Naive thymus-derived CD8-positive, alpha-beta T cell (primary cell): ENCODE data around the gene RPS6KA1. TPM values are rescaled to one million over a fixed set of nuclear protein-coding genes. Genes with fewer than 3 reads are reported as not detected.
"Not testable (repeated sequence)": the region's sequence is repeated elsewhere in the genome, so short reads cannot be mapped to it uniquely, and the experiment has no call there.

Source experiments
- ATAC-seq, 2 donors: fragments of 150-1000 bp; cut with Tn5 transposase in 1 of 2; sonication (Bioruptor Pico), chemical (Tn5 transposase) in 1 of 2; 1 replicate in 1 of 2; 2 replicates in 1 of 2; pipeline ENCODE4 v1.10.0; 2021; ENCODE audit warnings: mild to moderate bottlenecking in 2 of 2, moderate library complexity in 2 of 2
- POLR2A ChIA-PET: fragments of 350-600 bp; sonication (Branson Sonifier 250); formaldehyde crosslinking; loops from one replicate; lab custom pipeline; 2021; ENCODE audit warnings: antibody characterized with exemption; lab: Charles Lee
- DNase-seq, 10 donors: peaks; one replicate each; pipeline versions ENCODE4 v3.0.0 to v3.0.0-alpha.2; 2020 to 2022
- H3K27ac Mint-ChIP-seq, 10 donors: one replicate each; pipeline ENCODE4 v1.8.0; 2020 to 2022; ENCODE audit warnings: mild to moderate bottlenecking in 10 of 10, mixed read lengths in 10 of 10, moderate library complexity in 4 of 10, inconsistent platforms in 1 of 10
- H3K27me3 Mint-ChIP-seq, 5 donors: one replicate each; pipeline ENCODE4 v1.8.0; 2021 to 2022; ENCODE audit warnings: mixed read lengths in 5 of 5
- H3K36me3 Mint-ChIP-seq, 3 donors: one replicate each; pipeline ENCODE4 v1.8.0; 2020 to 2022; ENCODE audit warnings: mixed read lengths in 3 of 3, mild to moderate bottlenecking in 2 of 3, inconsistent platforms in 1 of 3
- H3K4me1 Mint-ChIP-seq, 4 donors: one replicate each; pipeline ENCODE4 v1.8.0; 2021 to 2022; ENCODE audit warnings: mixed read lengths in 4 of 4
- H3K4me3 Mint-ChIP-seq, 10 donors: one replicate each; pipeline ENCODE4 v1.8.0; 2020 to 2022; ENCODE audit warnings: mild to moderate bottlenecking in 10 of 10, mixed read lengths in 10 of 10, moderate library complexity in 6 of 10, inconsistent platforms in 1 of 10
- H3K9me3 Mint-ChIP-seq, 9 donors: one replicate each; pipeline ENCODE4 v1.8.0; 2020 to 2022; ENCODE audit warnings: mixed read lengths in 9 of 9, mild to moderate bottlenecking in 3 of 9, inconsistent platforms in 1 of 9, moderate library complexity in 1 of 9
- polyA plus RNA-seq, 3 donors: library from polyadenylated mRNA; unstranded; fragments of 300-500 nt; fragmentation: Illumina TruSeq; gene quantifications; one replicate each; pipeline ENCODE4 v1.2.3, GENCODE V29; 2021
- total RNA-seq, 8 experiments: library from RNA in 2 of 8; stranded (reverse) in 2 of 8; gene quantifications; one replicate each; pipeline ENCODE4 v1.2.3 and lab custom pipeline; 2021 to 2026

The RPS6KA1 gene
- total and polyA plus RNA-seq, 5 experiments from 2014 or later = 95.2 to 137 (median 125) TPM

DNA sequence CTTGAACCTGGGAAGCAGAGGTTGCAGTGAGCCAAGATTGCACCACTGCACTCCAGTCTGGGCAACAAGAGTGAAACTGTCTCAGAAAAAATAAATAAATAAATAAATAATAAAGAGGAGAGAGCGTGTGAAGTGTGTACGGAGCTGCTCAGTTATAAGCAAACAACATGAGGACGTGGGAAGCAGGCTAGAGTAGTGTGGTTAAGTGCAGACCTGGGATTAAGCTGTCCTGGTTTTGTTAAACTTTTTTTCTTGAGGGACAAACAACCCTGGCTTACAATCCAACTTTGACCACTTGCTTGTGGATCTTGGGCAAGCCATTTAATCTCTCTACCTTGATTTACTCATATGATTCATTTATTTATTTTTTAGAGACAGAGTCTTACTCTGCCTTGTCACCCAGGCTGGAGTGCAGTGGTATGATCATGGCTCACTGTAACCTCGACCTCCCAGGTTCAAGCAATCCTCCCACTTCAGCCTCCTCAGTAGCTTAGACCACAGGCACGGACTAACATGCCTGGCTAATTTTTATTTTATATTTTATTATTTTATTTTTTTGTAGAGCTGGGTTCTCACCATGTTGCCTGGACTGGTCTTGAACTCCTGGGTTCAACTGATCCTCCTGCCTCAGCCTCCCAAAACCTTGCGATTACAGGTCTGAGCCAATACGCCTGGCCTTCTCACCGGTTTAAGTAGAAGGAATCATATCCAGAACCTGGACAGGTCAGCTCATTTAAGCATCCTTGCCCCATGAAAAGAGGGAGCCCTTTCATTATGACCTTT, 52.7 kb downstream of the RPS6KA1 start:
- peak overlapping the region in 1 of 10 donors; percentile 51 for H3K27ac Mint-ChIP-seq
- H3K4me1 Mint-ChIP-seq = peaks cover 8 to 22% (median 12%) of the 10 kb centered on the region in 4 donors
- no peak overlapping the region for H3K4me3 Mint-ChIP-seq
- no peaks in the 10 kb centered on the region for H3K36me3 Mint-ChIP-seq
- DNase-seq (no peak), ATAC-seq (no peak)
- POLR2A ChIA-PET = interaction anchor here (0.6 kb wide), 1 partner anchor 24 kb away, joined by 4 read pairs; no protein-coding TSS in a partner anchor
- H3K9me3 Mint-ChIP-seq = no peaks in the 10 kb centered on the region
- H3K27me3 Mint-ChIP-seq = no peaks in the 10 kb centered on the region

DNA sequence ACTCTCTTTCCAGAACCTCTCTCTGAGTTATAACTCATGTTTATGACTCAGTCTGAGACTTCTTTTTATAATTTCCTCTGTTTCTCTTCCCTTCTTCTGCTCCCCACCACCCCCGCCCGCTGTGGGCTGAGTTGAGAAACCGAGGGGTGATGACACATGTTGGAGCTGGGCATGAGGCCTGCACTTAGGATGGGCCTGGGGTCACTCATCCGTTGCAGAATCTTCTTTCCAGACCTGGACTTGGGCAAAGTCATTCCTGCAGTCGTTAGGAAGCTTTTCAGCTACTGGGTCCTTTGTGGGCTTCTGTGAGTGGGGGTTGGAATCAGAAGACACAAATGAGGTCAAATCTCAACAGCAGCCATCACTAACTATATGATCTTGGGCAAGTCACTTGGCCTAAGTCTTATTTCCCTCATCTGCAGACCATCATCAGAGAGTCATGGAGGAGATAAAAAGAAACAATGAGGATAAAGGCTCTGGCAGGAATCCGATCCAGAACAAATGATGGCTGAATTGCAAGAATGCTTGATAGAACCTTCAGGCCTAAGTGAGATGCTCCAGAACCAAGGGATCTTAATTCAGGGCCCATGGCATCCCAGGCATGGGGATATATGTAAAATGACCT, 53.4 kb downstream of the RPS6KA1 start:
- ATAC-seq = no peak

DNA sequence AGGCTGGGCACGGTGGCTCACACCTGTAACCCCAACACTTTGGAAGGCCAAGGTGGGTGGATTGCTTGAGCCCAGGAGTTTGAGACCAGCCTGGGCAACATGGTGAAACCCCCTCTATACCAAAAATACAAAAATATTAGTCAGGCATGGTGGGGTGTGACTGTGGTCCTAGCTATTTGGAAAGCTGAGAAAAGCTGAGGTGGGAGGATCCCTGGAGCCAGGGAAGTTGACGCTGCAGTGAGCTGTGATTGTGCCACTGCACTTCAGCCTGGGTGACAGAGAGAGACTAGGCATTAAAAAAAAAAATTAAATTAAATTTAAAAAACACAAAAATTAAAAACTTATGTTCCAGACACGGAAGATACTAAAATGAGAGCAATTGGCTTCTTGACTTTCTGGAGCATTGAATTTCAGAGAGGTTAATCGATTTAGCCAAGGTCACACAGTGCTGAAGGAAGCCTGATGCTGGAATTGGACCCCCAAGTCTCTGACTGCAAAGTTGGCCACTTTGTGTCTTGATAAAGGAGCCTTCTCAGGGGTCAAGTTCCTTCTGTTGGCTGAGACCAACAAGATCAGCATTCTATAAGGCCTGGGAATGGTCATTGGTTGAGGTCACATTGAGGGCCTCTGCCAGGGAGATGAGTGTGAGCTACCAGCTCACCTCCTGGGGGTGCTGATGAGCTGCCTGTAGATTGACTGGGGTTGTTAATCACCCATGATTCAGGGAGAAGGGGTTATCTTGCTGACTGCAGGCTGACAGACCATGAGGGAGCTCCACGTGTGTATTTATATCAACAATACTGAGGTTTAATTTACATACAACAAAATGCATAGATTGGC, 54.3 kb downstream of the RPS6KA1 start:
- ATAC-seq (no peak), DNase-seq (no peak)
- Mint-ChIP-seq H3K36me3 (no peaks in the 10 kb centered on the region), H3K4me3 (no peak overlapping the region), H3K27ac (peak overlapping the region in 1 of 10 donors; percentile 60), H3K27me3 (no peaks in the 10 kb centered on the region), H3K9me3 (peaks cover 0 to 1% (median 0%) of the 10 kb centered on the region in 9 donors), H3K4me1 (peaks cover 0 to 18% (median 3%) of the 10 kb centered on the region in 4 donors)
- POLR2A ChIA-PET = interaction anchor here (0.6 kb wide), 1 partner anchor 346 kb away, joined by 3 read pairs; no protein-coding TSS in a partner anchor

More for the DNA sequence above, 53.4 kb downstream of the RPS6KA1 start:
- Mint-ChIP-seq H3K36me3 (no peaks in the 10 kb centered on the region), H3K27me3 (no peaks in the 10 kb centered on the region), H3K9me3 (no peaks in the 10 kb centered on the region), H3K27ac (peak overlapping the region in 2 of 10 donors; percentile 51 to 58), H3K4me1 (peaks cover 6 to 18% (median 7%) of the 10 kb centered on the region in 4 donors), H3K4me3 (no peak overlapping the region)
- no peak for DNase-seq
- POLR2A ChIA-PET = no interaction called here

DNA sequence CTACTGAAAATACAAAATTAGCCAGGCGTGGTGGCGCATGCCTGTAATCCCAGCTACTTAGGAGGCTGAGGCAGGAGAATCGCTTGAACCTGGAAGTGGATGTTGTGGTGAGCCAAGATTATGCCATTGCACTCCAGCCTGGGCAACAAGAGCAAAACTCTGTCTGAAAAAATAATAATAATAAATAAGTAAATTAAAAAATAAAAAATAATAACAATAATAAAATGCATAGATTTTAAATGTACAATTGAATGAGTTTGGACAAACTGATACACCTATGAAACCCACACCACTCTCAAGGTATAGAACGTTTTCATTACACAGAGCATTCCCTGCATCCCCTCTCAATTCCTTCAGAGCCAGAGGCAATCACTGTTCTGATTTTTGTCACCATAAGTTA, 55.0 kb downstream of the RPS6KA1 start:
- POLR2A ChIA-PET, DNase-seq, H3K27ac Mint-ChIP-seq, H3K36me3 Mint-ChIP-seq, H3K27me3 Mint-ChIP-seq, ATAC-seq, H3K4me3 Mint-ChIP-seq, H3K9me3 Mint-ChIP-seq: not testable (repeated sequence)
- peaks cover 0 to 18% (median 3%) of the 10 kb centered on the region in 4 donors for H3K4me1 Mint-ChIP-seq

DNA sequence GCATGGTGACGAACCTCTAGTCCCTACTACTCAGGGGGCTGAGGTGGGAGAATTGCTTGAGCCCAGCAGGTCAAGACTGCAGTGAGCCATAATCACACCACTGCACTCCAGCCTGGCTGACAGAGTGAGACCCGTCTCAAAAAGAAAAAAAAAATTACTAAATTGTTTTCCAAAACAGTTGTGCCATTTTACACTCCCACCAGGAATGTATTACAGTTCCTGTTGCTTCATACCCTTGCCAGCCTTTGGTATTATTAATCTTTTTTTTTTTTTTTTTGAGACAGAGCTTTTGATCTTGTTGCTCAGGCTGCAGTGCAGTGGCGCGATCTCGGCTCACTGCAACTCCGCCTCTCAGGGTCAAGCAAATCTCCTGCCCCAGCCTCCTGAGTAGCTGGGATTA, 55.9 kb downstream of the RPS6KA1 start:
- no peak for DNase-seq
- Mint-ChIP-seq H3K4me1 (peaks cover 0 to 12% (median 3%) of the 10 kb centered on the region in 4 donors), H3K27ac (no peak overlapping the region), H3K27me3 (no peaks in the 10 kb centered on the region), H3K4me3 (no peak overlapping the region), H3K9me3 (peaks cover 0 to 6% (median 2%) of the 10 kb centered on the region in 9 donors), H3K36me3 (peaks cover 0 to 3% (median 0%) of the 10 kb centered on the region in 3 donors)
- POLR2A ChIA-PET = interaction anchor here (0.6 kb wide), 1 partner anchor 239 kb away, joined by 5 read pairs; no protein-coding TSS in a partner anchor
- ATAC-seq = no peak

DNA sequence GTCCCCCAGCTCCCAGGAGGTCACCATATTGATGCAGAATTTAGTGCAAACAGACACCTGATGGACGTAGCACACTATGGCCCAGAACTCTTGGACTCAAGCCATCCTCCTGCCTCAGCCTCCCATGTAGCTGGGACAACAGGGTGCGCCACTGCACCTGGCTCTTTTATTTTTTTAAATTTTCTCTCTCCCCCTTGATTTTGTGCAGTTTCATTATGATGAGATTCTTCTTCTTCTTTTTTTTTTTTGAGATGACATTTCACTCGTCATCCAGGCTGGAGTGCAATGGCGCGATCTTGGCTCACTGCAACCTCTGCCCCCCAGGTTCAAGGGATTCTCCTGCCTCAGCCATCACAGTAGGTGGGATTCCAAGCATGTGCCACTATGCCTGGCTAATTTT, 63.8 kb downstream of the RPS6KA1 start:
- peaks cover 0 to 1% (median 0%) of the 10 kb centered on the region in 5 donors for H3K27me3 Mint-ChIP-seq
- ATAC-seq (no peak), DNase-seq (no peak)
- H3K27ac Mint-ChIP-seq = no peak overlapping the region
- POLR2A ChIA-PET = no interaction called here
- H3K36me3 Mint-ChIP-seq = peaks cover 0 to 3% (median 0%) of the 10 kb centered on the region in 3 donors
- peaks cover 0 to 6% (median 2%) of the 10 kb centered on the region in 9 donors for H3K9me3 Mint-ChIP-seq
- peaks cover 4 to 6% (median 4%) of the 10 kb centered on the region in 4 donors for H3K4me1 Mint-ChIP-seq
- no peak overlapping the region for H3K4me3 Mint-ChIP-seq

DNA sequence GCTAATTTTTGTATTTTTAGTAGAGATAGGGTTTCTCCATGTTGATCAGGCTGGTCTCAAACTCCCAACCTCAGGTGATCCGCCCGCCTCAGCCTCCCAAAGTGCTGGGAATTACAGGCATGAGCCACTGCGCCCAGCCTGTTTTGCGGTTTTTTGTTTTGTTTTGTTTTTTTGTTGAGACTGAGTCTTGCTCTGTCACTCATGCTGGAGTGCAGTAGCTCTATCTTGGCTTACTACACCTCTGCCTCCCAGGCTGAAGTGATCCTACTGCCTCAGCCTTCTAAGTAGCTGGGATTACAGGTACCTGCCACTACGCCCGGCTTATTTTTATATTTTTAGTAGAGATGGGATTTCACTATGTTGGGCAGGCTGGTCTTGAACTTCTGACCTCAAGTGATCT, 65.0 kb downstream of the RPS6KA1 start:
- H3K4me3 Mint-ChIP-seq, H3K4me1 Mint-ChIP-seq, H3K36me3 Mint-ChIP-seq, H3K27ac Mint-ChIP-seq, H3K9me3 Mint-ChIP-seq, H3K27me3 Mint-ChIP-seq, ATAC-seq, DNase-seq: not testable (repeated sequence)
- POLR2A ChIA-PET = interaction anchor here (0.5 to 0.9 kb wide), 2 partner anchors 55 to 276 kb away, joined by 3 to 4 read pairs; no protein-coding TSS in a partner anchor

DNA sequence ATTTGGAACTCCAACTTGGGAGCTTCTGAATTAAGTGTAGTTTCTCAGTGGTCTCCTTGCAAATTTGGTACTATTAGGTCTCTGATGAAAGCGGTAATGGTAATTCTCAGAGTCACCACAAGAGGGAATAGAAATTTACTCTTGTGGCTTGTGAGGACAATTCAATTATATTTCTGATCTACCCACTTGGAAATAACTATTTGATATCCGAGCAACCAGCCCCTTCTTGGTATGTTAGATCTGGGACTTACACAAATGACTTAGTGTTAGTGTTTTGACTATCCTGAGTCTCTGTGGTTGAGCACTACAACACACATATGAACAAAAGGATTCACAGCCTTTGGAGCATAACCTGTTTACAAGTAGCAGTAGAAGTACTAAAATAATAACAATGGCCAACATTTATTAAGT, 68.1 kb downstream of the RPS6KA1 start:
- Mint-ChIP-seq H3K27me3 (peaks cover 0 to 1% (median 0%) of the 10 kb centered on the region in 5 donors), H3K9me3 (no peaks in the 10 kb centered on the region), H3K4me3 (no peak overlapping the region), H3K4me1 (peaks cover 7 to 10% (median 8%) of the 10 kb centered on the region in 4 donors), H3K27ac (peak overlapping the region in 1 of 10 donors; percentile 2), H3K36me3 (no peaks in the 10 kb centered on the region)
- peak in 3 of 10 donors; percentile 55 to 62 (median 57) for DNase-seq
- POLR2A ChIA-PET = interaction anchor here (0.5 to 1.8 kb wide), 2 partner anchors 64 to 97 kb away, joined by 3 to 4 read pairs; no protein-coding TSS in a partner anchor
- ATAC-seq = peak; percentile 46 to 62

DNA sequence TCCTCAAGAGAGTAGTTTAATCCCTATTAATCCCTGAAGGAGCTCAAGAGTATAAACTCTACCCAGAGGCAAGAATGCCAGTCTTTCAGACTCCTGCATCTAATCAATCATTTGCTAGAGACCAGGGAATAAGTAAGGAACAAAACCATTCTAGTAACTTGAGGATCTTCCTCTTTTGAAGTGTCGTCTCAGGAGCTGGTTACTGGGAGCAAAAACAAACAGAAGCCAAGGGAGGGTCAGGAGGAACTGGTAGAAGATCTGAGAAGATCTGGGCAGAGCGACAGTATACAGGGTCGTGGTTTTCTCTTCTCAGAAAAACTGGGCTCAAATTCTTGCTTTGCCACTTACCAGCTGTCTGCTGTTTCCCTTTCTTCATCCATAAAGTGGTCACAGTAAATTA, 69.3 kb downstream of the RPS6KA1 start:
- Mint-ChIP-seq H3K9me3 (no peaks in the 10 kb centered on the region), H3K36me3 (no peaks in the 10 kb centered on the region), H3K27ac (peak overlapping the region in 2 of 10 donors; percentile 46 to 51), H3K4me3 (no peak overlapping the region), H3K4me1 (peaks cover 7 to 15% (median 9%) of the 10 kb centered on the region in 4 donors), H3K27me3 (peaks cover 0 to 1% (median 0%) of the 10 kb centered on the region in 5 donors)
- ATAC-seq (no peak), DNase-seq (no peak)
- POLR2A ChIA-PET = interaction anchor here (1.8 kb wide), 2 partner anchors 98 to 191 kb away, joined by 4 to 10 read pairs; no protein-coding TSS in a partner anchor

DNA sequence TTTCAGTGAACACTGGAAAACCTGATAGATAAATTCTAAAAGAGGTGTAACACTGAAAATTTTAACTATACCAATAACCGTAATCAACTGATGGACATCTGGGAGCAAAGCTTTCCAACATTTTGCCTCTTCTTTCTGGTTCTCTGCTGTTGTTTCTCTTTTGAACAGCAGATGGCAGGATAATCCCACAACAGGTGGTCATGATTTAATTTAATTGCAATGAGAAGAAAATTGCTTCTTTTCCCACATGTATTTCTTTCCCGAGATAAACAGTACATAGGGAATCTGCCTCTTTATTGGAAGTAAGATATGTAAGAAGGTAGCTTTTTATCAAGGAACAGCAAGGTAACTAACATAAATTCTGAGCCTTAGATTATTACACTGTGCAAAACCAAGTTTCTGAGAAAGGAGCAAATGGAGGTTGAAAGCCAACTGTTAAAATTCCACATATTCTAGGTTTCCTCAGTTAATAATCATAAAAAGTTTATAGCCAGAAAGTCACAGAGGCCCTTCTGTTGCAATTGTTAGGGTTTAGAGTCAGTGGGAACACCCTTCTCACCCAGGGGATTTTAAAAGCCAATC, 72.9 kb downstream of the RPS6KA1 start:
- peaks cover 0 to 2% (median 0%) of the 10 kb centered on the region in 5 donors for H3K27me3 Mint-ChIP-seq
- no peaks in the 10 kb centered on the region for H3K9me3 Mint-ChIP-seq

DNA sequence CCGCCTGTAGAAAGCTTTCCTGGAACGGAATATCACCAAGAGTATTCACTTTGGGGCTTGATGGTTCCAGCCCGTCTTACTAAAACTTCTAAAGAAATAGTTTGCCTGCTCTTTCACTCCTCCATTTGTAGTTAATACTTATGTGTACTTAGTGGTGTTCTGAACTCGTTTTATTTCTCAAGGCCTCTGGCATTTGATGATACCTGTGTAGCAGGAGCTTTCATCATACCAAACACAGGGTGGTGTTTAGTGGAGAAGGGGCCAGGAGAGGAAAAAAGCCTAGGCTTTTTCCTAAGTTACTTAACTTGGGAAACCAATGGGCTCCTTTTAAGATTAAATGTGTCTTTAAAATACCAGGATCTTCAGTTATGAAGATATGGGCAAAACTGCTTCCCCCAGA, 74.3 kb downstream of the RPS6KA1 start:
- DNase-seq = no peak
- Mint-ChIP-seq H3K27me3 (peaks cover 0 to 2% (median 0%) of the 10 kb centered on the region in 5 donors), H3K4me3 (no peak overlapping the region), H3K4me1 (peaks cover 3 to 10% (median 5%) of the 10 kb centered on the region in 4 donors), H3K9me3 (no peaks in the 10 kb centered on the region), H3K27ac (no peak overlapping the region), H3K36me3 (no peaks in the 10 kb centered on the region)
- no peak for ATAC-seq
- POLR2A ChIA-PET = interaction anchor here (1.4 to 3.9 kb wide), 2 partner anchors 89 to 184 kb away, joined by 5 to 22 read pairs; partner anchors contain the start of gene PIGV

More for the DNA sequence above, 72.9 kb downstream of the RPS6KA1 start:
- DNase-seq = peak in 9 of 10 donors; percentile 18 to 76 (median 62)
- Mint-ChIP-seq H3K36me3 (no peaks in the 10 kb centered on the region), H3K27ac (no peak overlapping the region), H3K4me1 (peaks cover 6 to 15% (median 8%) of the 10 kb centered on the region in 4 donors), H3K4me3 (no peak overlapping the region)
- POLR2A ChIA-PET = interaction anchor here (0.5 to 3.9 kb wide), 11 partner anchors 10 to 1210 kb away, joined by 3 to 29 read pairs (median 6); partner anchors contain the start of genes ARID1A and PIGV
- ATAC-seq = peak in 1 of 2 donors; percentile 37
